Transverse colon (tissue), 4 donors: ENCODE results near the gene SMARCC1. TPM values are rescaled to one million over a fixed set of nuclear protein-coding genes. Genes with fewer than 3 reads are reported as not detected.

ENCODE experiments used
- DNase-seq: peaks from one replicate; pipeline ENCODE4 v3.0.0-alpha.2; 2019
- H3K27ac ChIP-seq, 4 donors: fragments of 200-600 bp; sonication (generic); 2 replicates each; pipeline ENCODE4 v1.5.1; 2016 to 2018; ENCODE audit warnings: inconsistent platforms in 4 of 4
- H3K27me3 ChIP-seq: fragments of 200-600 bp; sonication (generic); 2 replicates; pipeline ENCODE4 v1.5.1; 2017; ENCODE audit warnings: inconsistent platforms
- H3K36me3 ChIP-seq, 4 donors: fragments of 200-600 bp; sonication (generic); 2 replicates each; pipeline ENCODE4 v1.5.1; 2017 to 2019; ENCODE audit warnings: inconsistent platforms in 4 of 4
- H3K4me1 ChIP-seq, 4 donors: fragments of 200-600 bp; sonication (generic); 2 replicates each; pipeline ENCODE4 v1.5.1; 2017 to 2020; ENCODE audit warnings: inconsistent platforms in 4 of 4
- H3K4me3 ChIP-seq, 4 donors: fragments of 200-600 bp; sonication (generic); 1 replicate in 1 of 4; 2 replicates in 3 of 4; pipeline versions ENCODE4 v1.5.1 to v1.6.1; 2017 to 2019; ENCODE audit warnings: inconsistent platforms in 4 of 4
- H3K9me3 ChIP-seq, 2 donors: fragments of 200-600 bp; sonication (generic); 2 replicates each; pipeline ENCODE4 v1.5.1; 2017 to 2019; ENCODE audit warnings: inconsistent platforms in 2 of 2
- EP300 ChIP-seq: sonication (generic); formaldehyde crosslinking; IDR thresholded peaks from one replicate; pipeline ENCODE4 v1.6.1; 2017; ENCODE audit warnings: antibody characterized with exemption, low read depth
- POLR2A ChIP-seq: fragments of 450-650 bp; IDR thresholded peaks from one replicate; pipeline ENCODE4 v1.6.1; 2016; ENCODE audit warnings: antibody characterized with exemption, mild to moderate bottlenecking, moderate library complexity
- POLR2AphosphoS5 ChIP-seq, 3 donors: sonication (generic); formaldehyde crosslinking; IDR thresholded peaks; one replicate each; pipeline ENCODE4 v1.6.1; 2016; ENCODE audit warnings: antibody characterized with exemption in 3 of 3
- WGBS, 2 donors: methylation state at CpG; one replicate each; pipeline ENCODE4 v1.1.5; 2018; ENCODE audit warnings: low coverage in 1 of 2; 5-methylcytosine and 5-hydroxymethylcytosine counted together
- in situ Hi-C, 4 donors: fragments of 200-750 bp; cut with MboI; loops; one replicate each; pipeline versions ENCODE4 v1.15.0 to v1.15.1; 2017; ENCODE audit warnings: low sequenced_read_pairs in 3 of 4, low pct_ligation_motif_present in 1 of 4, low pct_unique_long_range_greater_than_20kb in 1 of 4
- intact Hi-C: fragments of 100-400 bp; cut with DNase I; formaldehyde crosslinking; loops from one replicate; pipeline ENCODE4 v1.15.1; 2023; ENCODE audit warnings: low total_unique reads
- total RNA-seq, 4 donors: library from RNA; depleted of rRNA; stranded (reverse); fragments of >200 nt; gene quantifications; one replicate each; pipeline ENCODE4 v1.1.0, GENCODE V29; 2016
- TF ChIP-seq, protein P1 (sequence below), 5 experiments: fragments of 200-600 bp in 3 of 5; fragments of 450-650 bp in 2 of 5; sonication (generic) in 3 of 5; IDR thresholded peaks; 1 replicate in 2 of 5; 2 replicates in 3 of 5; pipeline ENCODE4 v1.5.1; 2016 to 2017; ENCODE audit warnings: antibody characterized with exemption in 5 of 5, inconsistent platforms in 3 of 5, mild to moderate bottlenecking in 2 of 5, moderate library complexity in 1 of 5

SMARCC1 gene
- total RNA-seq, 4 donors from 2014 or later = 21.3 to 70.8 (median 45.0) TPM

DNA sequence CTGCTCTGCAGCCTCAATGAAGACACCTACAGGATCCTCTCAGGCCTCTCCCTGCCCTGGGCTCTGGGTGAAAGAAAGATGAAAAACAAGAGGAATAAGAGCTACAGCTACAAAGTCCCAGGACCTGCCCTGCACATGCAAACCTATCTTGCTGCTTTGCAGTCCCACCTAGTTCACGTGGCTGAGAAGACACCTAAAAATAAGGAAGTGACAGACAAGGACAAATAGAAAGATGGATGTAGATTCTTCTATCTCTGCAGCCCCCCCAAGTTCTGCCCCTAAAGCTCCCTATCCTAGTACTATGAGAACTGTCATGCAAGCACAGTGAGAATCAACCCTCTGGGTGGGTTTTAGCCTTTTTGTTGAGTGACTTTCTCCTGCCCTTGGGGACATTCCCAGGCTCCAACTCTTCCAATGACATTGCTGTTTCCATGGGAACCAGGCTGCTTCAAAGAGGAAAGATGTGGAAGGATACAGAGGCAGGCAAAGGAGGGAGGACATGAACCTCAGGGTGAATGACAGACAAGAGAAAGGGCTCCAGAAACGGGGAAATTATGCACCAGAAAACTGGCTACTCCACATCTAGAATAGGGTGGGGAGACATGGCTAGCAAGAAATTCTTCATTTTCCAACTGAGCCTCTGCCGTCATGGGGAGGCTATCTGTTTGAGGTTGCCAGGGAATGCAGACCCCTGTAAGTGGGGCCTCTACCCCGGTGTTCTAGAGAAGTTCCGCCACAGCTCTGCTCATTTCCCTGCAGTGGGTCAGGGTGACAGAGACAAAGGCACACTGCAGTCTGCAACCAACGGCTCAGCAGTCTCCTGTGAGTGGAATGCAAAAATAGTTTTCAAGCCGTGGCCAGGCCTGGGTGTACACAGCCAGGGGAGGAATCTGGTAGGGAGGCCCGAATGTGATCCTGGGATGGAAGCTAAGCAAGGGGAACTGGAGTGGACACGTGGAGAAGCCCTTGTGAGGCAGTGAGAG is 208.2 kb downstream of the SMARCC1 start:
- no peak for TF ChIP-seq EP300
- TF ChIP-seq, protein P1, sequence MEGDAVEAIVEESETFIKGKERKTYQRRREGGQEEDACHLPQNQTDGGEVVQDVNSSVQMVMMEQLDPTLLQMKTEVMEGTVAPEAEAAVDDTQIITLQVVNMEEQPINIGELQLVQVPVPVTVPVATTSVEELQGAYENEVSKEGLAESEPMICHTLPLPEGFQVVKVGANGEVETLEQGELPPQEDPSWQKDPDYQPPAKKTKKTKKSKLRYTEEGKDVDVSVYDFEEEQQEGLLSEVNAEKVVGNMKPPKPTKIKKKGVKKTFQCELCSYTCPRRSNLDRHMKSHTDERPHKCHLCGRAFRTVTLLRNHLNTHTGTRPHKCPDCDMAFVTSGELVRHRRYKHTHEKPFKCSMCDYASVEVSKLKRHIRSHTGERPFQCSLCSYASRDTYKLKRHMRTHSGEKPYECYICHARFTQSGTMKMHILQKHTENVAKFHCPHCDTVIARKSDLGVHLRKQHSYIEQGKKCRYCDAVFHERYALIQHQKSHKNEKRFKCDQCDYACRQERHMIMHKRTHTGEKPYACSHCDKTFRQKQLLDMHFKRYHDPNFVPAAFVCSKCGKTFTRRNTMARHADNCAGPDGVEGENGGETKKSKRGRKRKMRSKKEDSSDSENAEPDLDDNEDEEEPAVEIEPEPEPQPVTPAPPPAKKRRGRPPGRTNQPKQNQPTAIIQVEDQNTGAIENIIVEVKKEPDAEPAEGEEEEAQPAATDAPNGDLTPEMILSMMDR (IDR thresholded peaks at IDR 0.05) = no peak
- TF ChIP-seq POLR2AphosphoS5 (IDR thresholded peaks at IDR 0.05) = no peak
- TF ChIP-seq POLR2A = no peak
- H3K27me3 ChIP-seq = peaks cover 22% of the 10 kb centered on the region
- intact Hi-C loops = no loop called here
- no peak overlapping the region for H3K4me3 ChIP-seq
- 73 to 100% methylated on average over 1 to 9 of the region's 9 CpGs for WGBS, 2 donors
- in situ Hi-C loops = no loop called here
- H3K27ac ChIP-seq = no peak overlapping the region
- H3K4me1 ChIP-seq = peaks cover 6 to 8% (median 8%) of the 10 kb centered on the region in 4 donors
- no peaks in the 10 kb centered on the region for H3K9me3 ChIP-seq
- no peaks in the 10 kb centered on the region for H3K36me3 ChIP-seq
- DNase-seq = no peak

DNA sequence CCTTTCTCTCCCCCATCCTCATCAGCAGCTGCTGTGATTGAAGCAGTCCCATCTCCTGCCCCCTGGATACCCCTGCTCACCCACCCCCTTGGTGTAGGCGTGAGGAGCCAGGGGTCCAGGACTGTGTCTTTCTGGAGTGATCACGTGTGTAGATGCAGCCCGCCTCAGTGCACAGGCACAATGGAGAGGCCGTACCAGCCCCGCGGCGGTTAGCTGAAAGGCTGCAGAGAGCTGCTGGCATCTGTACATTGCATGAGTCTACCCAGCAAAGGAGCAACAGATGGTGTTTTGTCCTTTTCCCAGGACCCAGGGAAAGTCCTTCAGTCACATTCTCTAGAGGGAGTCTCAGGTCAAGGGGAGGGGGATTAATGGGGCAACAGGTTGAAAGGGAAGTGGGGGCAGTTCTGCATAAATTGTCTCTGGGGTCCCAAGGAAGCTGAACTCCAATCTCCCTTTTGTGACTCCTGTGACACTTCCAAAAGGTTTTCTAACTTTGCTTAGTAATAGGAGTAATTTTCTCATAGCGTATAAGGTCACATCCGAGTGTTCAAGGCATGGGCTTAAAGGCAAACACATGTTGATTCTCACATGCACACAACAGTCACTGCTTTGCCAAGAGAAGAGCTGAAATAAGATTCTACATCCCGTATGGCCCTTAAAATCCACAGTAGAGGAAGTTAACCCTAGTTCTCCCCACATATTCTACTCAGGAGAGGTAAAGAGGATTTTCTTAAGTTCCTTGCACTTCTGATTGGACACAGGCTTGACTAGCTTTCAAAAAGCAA is 210.1 kb downstream of the SMARCC1 start:
- no peak for DNase-seq
- intact Hi-C loops (no loop called here), in situ Hi-C loops (no loop called here)
- Histone ChIP-seq H3K27me3 (peaks cover 10% of the 10 kb centered on the region), H3K9me3 (no peaks in the 10 kb centered on the region), H3K36me3 (no peaks in the 10 kb centered on the region), H3K27ac (no peak overlapping the region), H3K4me3 (no peak overlapping the region), H3K4me1 (no peaks in the 10 kb centered on the region)
- TF ChIP-seq POLR2AphosphoS5 (IDR thresholded peaks at IDR 0.05) (no peak), POLR2A (no peak), EP300 (no peak)
- TF ChIP-seq, protein P1 (IDR thresholded peaks at IDR 0.05) = no peak
- 80 to 84% methylated on average over 3 to 10 of the region's 10 CpGs for WGBS, 2 donors

DNA sequence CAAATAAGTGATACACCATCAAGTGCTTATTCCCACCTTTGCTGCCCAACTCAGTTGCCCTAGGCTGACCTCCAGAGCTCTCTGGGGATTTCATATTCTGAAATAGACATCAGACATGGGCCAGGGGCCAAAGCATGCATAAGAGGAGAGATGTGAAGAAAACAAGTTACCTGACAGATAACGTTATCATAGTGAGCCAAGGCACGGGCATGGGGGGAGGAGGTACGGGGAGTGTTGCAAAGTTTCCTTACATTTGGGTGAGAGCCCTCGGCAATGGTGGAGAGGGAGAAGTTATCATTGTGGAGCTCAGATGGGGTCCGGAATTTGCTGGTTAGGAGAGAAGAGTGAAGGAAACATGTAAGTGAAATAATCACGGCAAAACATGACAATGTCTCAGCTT is 212.8 kb downstream of the SMARCC1 start:
- no peaks in the 10 kb centered on the region for H3K9me3 ChIP-seq
- intact Hi-C loops (no loop called here), in situ Hi-C loops (no loop called here)
- H3K27ac ChIP-seq = no peak overlapping the region
- TF ChIP-seq POLR2A = no peak
- no peak for TF ChIP-seq POLR2AphosphoS5 (IDR thresholded peaks at IDR 0.05)
- TF ChIP-seq, protein P1 (IDR thresholded peaks at IDR 0.05) = no peak
- TF ChIP-seq EP300 = no peak
- H3K4me3 ChIP-seq = no peak overlapping the region
- no peak for DNase-seq
- no peaks in the 10 kb centered on the region for H3K27me3 ChIP-seq
- no peaks in the 10 kb centered on the region for H3K4me1 ChIP-seq
- H3K36me3 ChIP-seq = no peaks in the 10 kb centered on the region
- 90 to 91% methylated on average over 6 of the region's 6 CpGs for WGBS, 2 donors

DNA sequence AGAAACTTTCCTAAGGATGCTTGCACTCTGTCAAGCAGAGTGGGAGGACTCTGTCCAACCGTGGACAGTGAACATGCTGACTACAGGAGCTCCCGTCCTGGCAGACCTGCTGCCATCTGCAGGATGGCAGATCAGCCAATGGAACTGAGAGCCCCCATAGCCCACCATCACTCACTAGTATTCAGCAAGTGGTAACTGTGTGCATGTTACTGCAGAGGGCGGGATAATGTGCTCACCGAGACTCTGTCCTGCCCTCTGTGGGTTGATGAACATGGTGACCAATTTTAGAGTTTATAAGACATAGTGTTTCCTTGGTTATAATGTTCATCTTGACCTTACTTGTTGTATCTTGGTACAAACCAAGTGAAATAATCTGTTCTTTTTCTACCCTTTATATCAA is 214.5 kb downstream of the SMARCC1 start:
- in situ Hi-C loops = no loop called here
- Histone ChIP-seq H3K4me3 (no peak overlapping the region), H3K4me1 (no peaks in the 10 kb centered on the region)

More for the DNA sequence above, 214.5 kb downstream of the SMARCC1 start:
- DNase-seq = no peak
- TF ChIP-seq POLR2A (no peak), EP300 (no peak), POLR2AphosphoS5 (IDR thresholded peaks at IDR 0.05) (no peak)
- TF ChIP-seq, protein P1 (IDR thresholded peaks at IDR 0.05) = no peak
- WGBS, 2 donors = 74% methylated on average over 4 of the region's 4 CpGs; no CpG with 5 or more reads in 1 of the 2 donors
- H3K9me3 ChIP-seq = no peaks in the 10 kb centered on the region
- H3K36me3 ChIP-seq = no peaks in the 10 kb centered on the region
- no peak overlapping the region for H3K27ac ChIP-seq
- H3K27me3 ChIP-seq = no peaks in the 10 kb centered on the region
- intact Hi-C loops = no loop called here
